A172 (cell line): ENCODE data around the gene NR1H4. TPM values are rescaled to one million over a fixed set of nuclear protein-coding genes. Genes with fewer than 3 reads are reported as not detected.
"Not testable (repeated sequence)": the region's sequence is repeated elsewhere in the genome, so short reads cannot be mapped to it uniquely, and the experiment has no call there.

Source experiments
- DNase-seq: peaks from one replicate; pipeline ENCODE4 v3.0.0-alpha.2; 2015; ENCODE audit warnings: low spot score
- total RNA-seq: library from RNA; depleted of rRNA; stranded (reverse); fragments of >200 nt; shearing (Covaris generic); gene quantifications from 2 replicates; pipeline ENCODE4 v1.2.3, GENCODE V29; 2014

The NR1H4 gene
- total RNA-seq, 1 experiment from 2014 or later: 0.17 TPM

- no peak for DNase-seq
These were observed 93.4 kb downstream of the NR1H4 start for GRCh38 chr12:100566887-100567637.

DNA sequence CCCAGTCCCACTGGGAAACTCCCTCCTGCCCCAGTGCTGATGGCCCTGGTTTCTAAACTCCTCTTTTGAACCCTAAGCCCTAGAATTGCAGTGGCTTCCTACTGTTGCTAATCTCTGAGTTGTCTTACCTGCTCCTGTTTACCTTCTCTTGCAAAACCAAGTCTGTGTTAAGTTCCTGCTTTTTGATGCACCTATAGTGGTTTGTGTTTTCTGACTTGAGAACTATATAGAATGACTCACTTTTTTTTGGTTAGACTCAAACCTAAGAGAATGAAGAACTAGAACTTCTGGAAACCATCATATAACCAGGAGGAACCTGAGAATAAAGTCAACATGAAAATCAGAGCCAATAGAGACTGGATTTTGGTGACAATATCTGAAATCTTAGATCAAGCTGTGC is 94.3 kb downstream of the NR1H4 start:
- DNase-seq: no peak

DNA sequence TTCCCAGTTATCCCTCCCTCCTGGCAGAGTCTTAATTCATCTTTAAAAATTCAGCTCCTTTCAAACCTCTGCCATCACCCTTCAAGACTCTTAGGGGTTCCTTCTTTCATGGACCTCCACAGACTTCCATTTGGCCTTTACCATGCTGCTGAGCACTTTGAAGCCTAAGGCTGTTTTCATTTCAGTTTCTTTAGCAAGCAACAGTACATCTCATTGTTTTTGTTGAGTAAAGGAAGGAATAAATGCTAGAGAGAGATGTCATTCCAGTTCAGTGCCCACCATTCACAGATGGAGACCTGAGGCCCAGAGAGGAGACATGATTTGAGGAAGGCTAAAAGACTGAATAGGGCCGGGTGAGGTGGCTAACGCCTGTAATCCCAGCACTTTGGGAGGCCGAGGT is 98.5 kb downstream of the NR1H4 start:
- DNase-seq: no peak

- peak; percentile 78 for DNase-seq
These were observed 99.9 kb downstream of the NR1H4 start, which contains the start of gene GAS2L3 for GRCh38 chr12:100573292-100574186. TSS of gene GAS2L3 (plus strand) at chr12:100573684. CDS start at chr12:100594905, 21,221 bp downstream.

- DNase-seq: peak; percentile 21
These were observed 100.8 kb downstream of the NR1H4 start for GRCh38 chr12:100574187-100575074.

DNA sequence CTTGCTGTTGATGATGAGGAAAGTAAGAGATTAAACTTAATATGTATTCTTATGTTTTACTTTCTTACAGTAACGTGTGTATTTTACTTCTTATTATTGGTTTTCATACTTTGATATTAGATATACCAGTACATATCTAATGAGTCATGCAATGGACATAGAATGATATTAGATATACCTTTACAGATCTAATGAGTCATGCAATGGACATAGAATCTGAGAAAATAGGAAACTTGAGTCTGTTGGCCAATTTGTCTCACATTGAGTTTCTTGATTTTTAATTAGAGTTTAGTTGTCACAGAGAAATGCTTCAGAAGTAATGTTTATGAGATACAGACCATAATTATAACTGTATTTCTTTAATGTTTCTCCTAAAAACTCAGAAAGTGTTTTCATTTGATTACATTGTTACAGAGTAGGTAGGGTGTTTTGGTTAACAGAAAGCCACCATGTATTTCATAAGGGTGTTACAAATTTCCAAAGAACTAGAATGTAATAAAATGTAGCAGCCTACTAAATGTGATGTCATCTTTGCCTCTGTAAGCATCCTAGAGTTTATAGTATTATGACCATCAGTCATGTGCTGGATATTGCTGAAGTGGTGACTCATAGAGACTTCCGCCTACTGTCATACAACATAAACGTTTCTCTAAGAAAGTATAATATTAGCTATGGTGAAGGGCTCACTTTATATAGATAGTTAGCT is 102.8 kb downstream of the NR1H4 start:
- DNase-seq: peak; percentile 80

GRCh38 chr12:100578923-100579322 is 105.3 kb downstream of the NR1H4 start:
- no peak for DNase-seq

DNA sequence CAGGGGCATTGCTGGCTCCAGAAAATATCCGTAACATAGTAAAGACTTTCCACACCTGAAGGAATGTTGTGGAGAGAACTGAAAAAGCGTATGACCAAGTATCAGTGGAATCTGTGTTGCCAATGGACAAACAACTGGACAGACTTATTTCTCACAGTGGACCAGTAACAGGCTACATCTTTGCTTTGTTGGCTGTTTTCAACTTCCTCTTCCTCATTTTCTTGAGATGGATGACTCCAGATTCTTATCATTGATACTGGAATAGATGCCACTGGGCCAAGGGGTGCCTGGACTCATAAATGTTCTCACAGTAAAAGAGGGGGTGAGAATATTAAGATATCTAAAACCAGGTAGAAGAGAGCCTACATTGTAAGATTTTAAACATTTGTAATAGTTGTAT is 106.2 kb downstream of the NR1H4 start:
- DNase-seq: no peak

GRCh38 chr12:100584256-100584655 is 110.6 kb downstream of the NR1H4 start:
- no peak for DNase-seq

DNA sequence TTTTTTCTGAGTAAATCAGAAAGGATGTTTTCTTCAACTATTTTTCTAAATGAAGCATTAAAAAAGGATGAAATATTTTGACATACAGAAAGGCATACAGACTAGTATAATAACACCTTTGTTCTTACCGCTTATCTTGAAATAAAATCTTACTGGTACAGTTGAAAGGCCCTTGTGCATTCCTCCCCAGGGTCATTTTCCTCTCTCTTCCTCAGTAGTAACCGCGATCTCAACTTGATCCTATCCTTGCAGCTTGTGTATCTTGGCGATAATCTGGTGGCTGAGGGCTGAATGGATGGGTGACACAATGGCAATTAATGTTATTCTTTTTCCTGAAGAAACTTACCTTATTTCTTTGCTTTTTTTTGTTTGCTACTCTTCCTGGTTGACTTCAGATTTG is 118.3 kb downstream of the NR1H4 start:
- no peak for DNase-seq

- DNase-seq: peak; percentile 8
These were observed 119.8 kb downstream of the NR1H4 start for GRCh38 chr12:100593490-100593889.

GRCh38 chr12:100601626-100602025 is 128.0 kb downstream of the NR1H4 start:
- DNase-seq: no peak

DNA sequence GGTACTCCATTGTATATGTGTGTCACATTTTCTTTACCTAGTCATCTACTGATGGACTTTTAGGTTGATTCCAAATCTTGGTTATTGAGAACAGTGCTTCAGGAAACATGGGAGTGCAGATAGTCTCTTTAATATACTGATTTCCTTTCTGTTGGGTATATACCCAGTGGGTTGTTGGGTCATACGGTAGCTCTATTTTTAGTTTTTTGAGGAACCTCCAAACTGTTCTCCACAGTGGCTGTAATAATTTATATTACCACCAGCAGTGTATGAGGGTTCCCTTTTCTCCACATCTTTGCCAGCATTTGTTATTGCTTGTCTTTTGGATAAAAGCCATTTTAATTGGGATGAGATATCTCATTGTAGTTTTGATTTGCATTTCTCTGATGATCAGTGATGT is 129.3 kb downstream of the NR1H4 start:
- DNase-seq: not testable (repeated sequence)

- no peak for DNase-seq
These were observed 135.1 kb downstream of the NR1H4 start for GRCh38 chr12:100608776-100609175.

- DNase-seq: no peak
These were observed 137.2 kb downstream of the NR1H4 start for GRCh38 chr12:100610666-100611430.

GRCh38 chr12:100612606-100613005 is 138.9 kb downstream of the NR1H4 start:
- DNase-seq: no peak
